Hepatocyte (in vitro differentiated cells): ENCODE data around the gene MYO1E. TPM values are rescaled to one million over a fixed set of nuclear protein-coding genes. Genes with fewer than 3 reads are reported as not detected.

ENCODE experiments used
- DNase-seq: peaks from one replicate; pipeline ENCODE4 v3.0.0-alpha.2; 2016; ENCODE audit warnings: low spot score
- H2AFZ ChIP-seq: fragments of 200-600 bp; sonication (generic); 2 replicates; pipeline ENCODE4 v1.6.0; 2016; ENCODE audit warnings: antibody characterized with exemption, mild to moderate bottlenecking
- H3K27ac ChIP-seq: fragments of 200-600 bp; sonication (generic); 2 replicates; pipeline ENCODE4 v1.5.1; 2016; ENCODE audit warnings: mild to moderate bottlenecking
- H3K27me3 ChIP-seq: fragments of 200-600 bp; sonication (generic); 2 replicates; pipeline ENCODE4 v1.6.1; 2016
- H3K36me3 ChIP-seq: fragments of 200-600 bp; sonication (generic); replicated peaks from 2 replicates; pipeline ENCODE4 v1.5.1; 2016; ENCODE audit warnings: low read depth; ENCODE audit not compliant: insufficient read depth
- H3K4me1 ChIP-seq: fragments of 200-600 bp; sonication (generic); 2 replicates; pipeline ENCODE4 v1.5.1; 2016; ENCODE audit warnings: mild to moderate bottlenecking, moderate library complexity; ENCODE audit not compliant: insufficient read depth
- H3K4me2 ChIP-seq: fragments of 200-600 bp; sonication (generic); 2 replicates; pipeline ENCODE4 v1.6.0; 2016
- H3K4me3 ChIP-seq: fragments of 200-600 bp; sonication (generic); 2 replicates; pipeline ENCODE4 v1.5.1; 2016; ENCODE audit warnings: mild to moderate bottlenecking
- H3K79me2 ChIP-seq: fragments of 200-600 bp; sonication (generic); 2 replicates; pipeline ENCODE4 v1.6.0; 2017; ENCODE audit warnings: mild to moderate bottlenecking
- H3K9me2 ChIP-seq: fragments of 200-600 bp; sonication (generic); replicated peaks from 2 replicates; pipeline ENCODE4 v1.6.0; 2017; ENCODE audit warnings: mild to moderate bottlenecking; ENCODE audit not compliant: insufficient read depth
- H3K9me3 ChIP-seq: fragments of 200-600 bp; sonication (generic); 2 replicates; pipeline ENCODE4 v1.5.1; 2016; ENCODE audit warnings: low read depth, mild to moderate bottlenecking
- H4K20me1 ChIP-seq: fragments of 200-600 bp; sonication (generic); 2 replicates; pipeline ENCODE4 v1.6.0; 2016; ENCODE audit warnings: mild to moderate bottlenecking; ENCODE audit not compliant: insufficient read depth, poor library complexity, severe bottlenecking
- CTCF ChIP-seq: fragments of 200-600 bp; sonication (generic); IDR thresholded peaks from 2 replicates; pipeline ENCODE4 v1.5.1; 2016; ENCODE audit warnings: antibody characterized with exemption, mild to moderate bottlenecking; ENCODE audit not compliant: poor library complexity
- EZH2 ChIP-seq: fragments of 200-600 bp; sonication (generic); IDR thresholded peaks from 2 replicates; pipeline ENCODE4 v1.6.1; 2016; ENCODE audit warnings: antibody characterized with exemption, mild to moderate bottlenecking, borderline replicate concordance
- EZH2phosphoT487 ChIP-seq: fragments of 200-600 bp; sonication (generic); IDR thresholded peaks from one replicate; pipeline ENCODE4 v1.6.1; 2018; ENCODE audit warnings: antibody characterized with exemption, mild to moderate bottlenecking, low read depth, moderate library complexity; ENCODE audit not compliant: unreplicated experiment, severe bottlenecking
- WGBS: methylation state at CpG from one replicate; pipeline ENCODE4 v1.1.6; 2016; ENCODE audit warnings: low lambda C conversion rate; ENCODE audit errors: missing lambda C conversion rate; 5-methylcytosine and 5-hydroxymethylcytosine counted together
- polyA plus RNA-seq: library from polyadenylated mRNA; unstranded; fragments of >200 nt; fragmentation: Nextera tagmentation; extraction: Ambion mirVana; gene quantifications from 2 replicates; pipeline ENCODE4 v1.2.1, GENCODE V29; 2016
- total RNA-seq: library from RNA; depleted of rRNA; stranded (reverse); fragments of >200 nt; gene quantifications from 2 replicates; pipeline ENCODE4 v1.2.3, GENCODE V29; 2014

Gene MYO1E
- total and polyA plus RNA-seq, 2 experiments from 2014 or later: 107 to 111 TPM

GRCh38 chr15:59311195-59311594 lies 61.5 kb downstream of the MYO1E start:
- no peaks in the 10 kb centered on the region for H3K36me3 ChIP-seq
- DNase-seq: no peak
- WGBS: 98% methylated on average over 8 of the region's 8 CpGs
- peaks cover 68% of the 10 kb centered on the region for H3K79me2 ChIP-seq
- no peak overlapping the region for H3K27ac ChIP-seq
- TF ChIP-seq EZH2phosphoT487: no peak
- TF ChIP-seq CTCF: no peak
- TF ChIP-seq EZH2: no peak
- no peak overlapping the region for H3K4me2 ChIP-seq
- H3K9me3 ChIP-seq: no peaks in the 10 kb centered on the region
- H4K20me1 ChIP-seq: peaks cover 9% of the 10 kb centered on the region
- peaks cover 16% of the 10 kb centered on the region for H3K4me1 ChIP-seq
- H3K27me3 ChIP-seq: no peaks in the 10 kb centered on the region
- no peaks in the 10 kb centered on the region for H3K9me2 ChIP-seq
- H3K4me3 ChIP-seq: no peak overlapping the region
- no peak overlapping the region for H2AFZ ChIP-seq

GRCh38 chr15:59309405-59309804 lies 63.3 kb downstream of the MYO1E start:
- no peaks in the 10 kb centered on the region for H3K9me2 ChIP-seq
- TF ChIP-seq EZH2 (no peak), CTCF (no peak), EZH2phosphoT487 (no peak)
- H3K36me3 ChIP-seq: no peaks in the 10 kb centered on the region
- no peaks in the 10 kb centered on the region for H3K9me3 ChIP-seq
- no peak overlapping the region for H3K4me2 ChIP-seq
- H3K4me1 ChIP-seq: peaks cover 16% of the 10 kb centered on the region
- no peak overlapping the region for H2AFZ ChIP-seq
- WGBS: 95% methylated on average over 5 of the region's 5 CpGs
- H3K27me3 ChIP-seq: no peaks in the 10 kb centered on the region
- no peak overlapping the region for H3K27ac ChIP-seq
- H3K4me3 ChIP-seq: no peak overlapping the region
- DNase-seq: no peak
- peaks cover 59% of the 10 kb centered on the region for H3K79me2 ChIP-seq
- peaks cover 5% of the 10 kb centered on the region for H4K20me1 ChIP-seq

- no peak for TF ChIP-seq EZH2
- TF ChIP-seq CTCF: no peak
- TF ChIP-seq EZH2phosphoT487: no peak
- Histone ChIP-seq H3K9me2 (no peaks in the 10 kb centered on the region), H3K27ac (no peak overlapping the region), H2AFZ (no peak overlapping the region), H3K4me3 (no peak overlapping the region), H3K4me1 (peaks cover 7% of the 10 kb centered on the region), H3K79me2 (peaks cover 62% of the 10 kb centered on the region), H3K27me3 (no peaks in the 10 kb centered on the region), H3K36me3 (no peaks in the 10 kb centered on the region), H4K20me1 (no peaks in the 10 kb centered on the region), H3K4me2 (no peak overlapping the region), H3K9me3 (no peaks in the 10 kb centered on the region)
- DNase-seq: no peak
- WGBS: 97% methylated on average over 6 of the region's 6 CpGs
Observed at GRCh38 chr15:59307165-59307537, 65.5 kb downstream of the MYO1E start.
